Activated T-helper 1 cell treated with anti-CD3 and anti-CD28 coated beads, Interleukin-2, amount 50 U/mL, for 16 hours (primary cell): Measurements from ENCODE around the gene FLYWCH1.
A peak's percentile ranks its signal among the peaks of the same experiment; 100 is the strongest.

ENCODE experiments used
- DNase-seq, 2 donors: peaks; one replicate each; pipeline ENCODE4 v3.0.0-alpha.2; 2020; ENCODE audit warnings: low read depth in 1 of 2, low spot score in 1 of 2

The FLYWCH1 gene

GRCh38 chr16:2899564-2900072, 12.1 kb upstream of the FLYWCH1 start:
- DNase-seq, result no peak

- DNase-seq, result no peak
These were observed 11.1 kb upstream of the FLYWCH1 start for GRCh38 chr16:2900526-2901075.

DNA sequence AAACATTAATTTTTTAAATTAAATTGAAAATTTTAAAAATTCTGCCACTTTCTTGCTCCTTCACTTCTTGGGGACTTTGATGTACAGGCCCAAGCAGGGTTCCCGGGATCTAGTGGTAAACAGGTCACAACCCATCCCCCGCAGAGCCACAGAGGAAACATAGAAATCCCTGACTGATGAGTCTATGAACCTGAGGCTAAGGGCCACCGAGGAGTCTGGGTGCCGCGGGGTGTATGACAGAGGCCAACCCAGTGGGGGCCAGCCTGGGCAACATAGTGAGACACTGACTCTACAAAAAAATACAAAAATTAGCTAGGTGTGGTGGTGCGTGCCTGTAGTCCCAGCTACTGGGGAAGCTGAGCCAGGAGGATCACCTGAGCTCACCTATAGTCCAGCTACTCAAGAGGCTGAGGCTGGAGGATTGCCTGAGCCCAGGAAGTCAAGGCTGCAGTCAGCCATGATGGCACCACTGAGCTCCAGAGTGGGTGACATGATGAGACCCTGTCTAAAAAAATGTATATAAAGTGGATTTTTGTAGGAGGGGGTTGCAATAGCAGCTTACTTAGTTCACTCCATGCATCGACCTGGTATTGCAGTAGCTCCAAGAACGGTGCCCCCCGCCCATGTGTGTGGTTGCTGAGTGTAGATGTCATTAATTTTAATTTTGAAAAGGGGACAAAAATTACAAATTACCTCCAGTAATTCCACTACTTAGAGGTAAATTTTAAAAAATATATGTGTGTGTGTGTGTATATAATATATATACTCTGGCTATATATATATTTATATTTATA, 9.2 kb upstream of the FLYWCH1 start:
- no peak for DNase-seq

DNA sequence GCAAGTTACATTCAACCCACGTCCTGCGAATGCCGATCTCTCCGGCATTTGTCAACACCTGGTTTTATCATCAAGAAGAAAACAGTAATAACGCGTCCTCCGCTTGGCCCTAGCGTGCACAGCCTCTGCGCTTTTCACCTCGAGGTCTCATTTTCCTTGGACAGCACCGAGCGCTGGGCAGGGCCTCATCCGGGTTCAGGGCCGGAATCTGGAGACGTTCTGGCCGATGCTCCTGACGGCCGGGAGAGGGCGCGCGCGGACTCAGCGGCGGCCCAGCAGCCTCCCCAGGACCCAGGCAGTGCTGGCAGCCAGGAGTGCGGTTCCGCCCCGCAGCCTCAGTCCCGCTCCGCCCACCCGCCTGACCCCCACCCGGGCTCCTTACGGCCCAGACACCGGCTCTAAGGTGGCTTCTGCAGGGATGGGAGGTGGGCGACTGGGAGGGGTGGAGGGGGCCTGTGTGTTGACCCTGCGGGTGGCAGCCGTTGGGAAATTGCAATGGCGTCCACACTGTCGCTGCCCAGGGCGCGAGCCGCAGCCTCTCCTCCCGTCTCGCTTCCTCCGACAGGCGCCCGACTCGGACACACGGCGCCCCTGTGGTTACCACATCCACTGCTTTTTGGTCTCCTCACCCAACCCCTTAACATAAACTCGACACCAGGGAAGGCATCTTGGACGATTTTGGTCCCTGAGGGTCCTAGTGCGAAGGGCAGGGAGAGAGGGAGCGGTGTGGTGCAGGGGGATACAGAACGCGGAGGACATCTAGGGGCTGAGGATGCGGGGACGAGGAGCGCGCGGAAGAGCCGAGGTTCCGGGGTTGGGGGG, 7.4 kb upstream of the FLYWCH1 start:
- DNase-seq, result peak; percentile 51 to 71

- DNase-seq, result no peak
These were observed 6.8 kb upstream of the FLYWCH1 start for GRCh38 chr16:2904922-2905240.

GRCh38 chr16:2905241-2905987, 6.3 kb upstream of the FLYWCH1 start:
- DNase-seq, result peak; percentile 62 to 83

DNA sequence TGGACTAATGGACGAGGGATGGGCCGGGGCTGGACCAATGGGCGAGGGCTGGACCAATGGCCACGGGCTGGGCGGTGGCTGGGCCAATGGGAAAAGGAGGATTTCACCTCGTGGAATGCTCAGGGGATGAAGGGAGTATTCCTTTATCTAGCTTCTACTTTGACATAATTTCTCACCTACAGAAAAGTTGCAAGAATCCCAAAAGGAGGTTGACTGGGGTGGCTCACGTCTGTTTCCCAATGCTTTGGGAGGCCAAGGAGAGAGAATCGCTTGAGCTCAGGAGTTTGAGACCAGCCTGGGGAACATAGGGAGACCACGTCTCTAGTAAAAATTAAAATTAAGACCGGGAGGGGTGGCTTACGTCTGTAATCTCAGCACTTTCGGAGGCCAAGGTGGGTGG, 5.7 kb upstream of the FLYWCH1 start:
- DNase-seq, result no peak

- DNase-seq, result peak in 1 of 2 donors; percentile 15
These were observed 4.5 kb upstream of the FLYWCH1 start for GRCh38 chr16:2907084-2907753.

DNA sequence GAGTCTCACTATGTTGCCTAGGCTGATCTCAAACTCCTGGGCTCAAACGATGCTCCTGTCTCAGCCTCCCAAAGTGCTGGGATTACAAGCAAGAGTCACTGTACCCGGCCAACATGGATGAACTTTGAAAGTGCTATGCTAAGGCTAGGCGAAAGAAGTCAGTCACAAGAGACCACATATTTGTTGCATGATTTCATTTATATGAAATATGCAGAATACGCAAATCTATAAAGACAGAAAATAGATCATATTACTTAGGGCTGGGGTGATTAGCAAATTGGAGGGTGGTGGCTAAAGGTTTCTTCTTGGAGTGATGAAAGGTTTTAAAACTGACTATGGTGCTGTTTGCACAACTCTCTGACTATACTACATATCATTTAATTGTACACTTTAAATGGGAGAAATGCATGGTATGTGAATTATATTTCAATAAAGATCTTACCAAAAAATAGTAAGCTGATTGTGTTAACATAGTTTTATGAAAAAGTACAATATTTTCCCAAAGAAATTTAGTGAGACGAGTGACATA, 1.2 kb upstream of the FLYWCH1 start:
- DNase-seq, result no peak

- no peak for DNase-seq
These were observed 834 bp downstream of the FLYWCH1 start for GRCh38 chr16:2912330-2913199.

- DNase-seq, result no peak
These were observed 1.9 kb downstream of the FLYWCH1 start for GRCh38 chr16:2913603-2914002.

DNA sequence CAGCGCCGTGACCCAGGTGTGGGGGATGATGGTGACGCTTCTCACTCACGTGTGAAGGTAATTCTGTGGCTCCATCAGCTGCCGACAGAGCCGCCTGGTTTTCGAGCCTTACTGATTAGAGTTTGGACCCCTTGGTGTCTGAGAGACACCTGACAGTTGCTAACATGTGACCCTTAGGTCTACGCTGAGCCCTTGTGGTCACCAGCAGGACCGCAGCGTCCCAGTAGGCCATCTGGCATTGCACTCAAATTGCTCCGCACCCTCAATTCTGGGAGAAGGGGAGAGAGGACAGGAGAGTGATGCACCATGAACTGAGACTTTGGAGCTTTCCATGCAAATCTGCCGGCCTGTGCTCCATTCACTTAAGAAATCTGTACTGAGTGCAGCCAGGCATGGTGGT, 2.5 kb downstream of the FLYWCH1 start:
- no peak for DNase-seq

DNA sequence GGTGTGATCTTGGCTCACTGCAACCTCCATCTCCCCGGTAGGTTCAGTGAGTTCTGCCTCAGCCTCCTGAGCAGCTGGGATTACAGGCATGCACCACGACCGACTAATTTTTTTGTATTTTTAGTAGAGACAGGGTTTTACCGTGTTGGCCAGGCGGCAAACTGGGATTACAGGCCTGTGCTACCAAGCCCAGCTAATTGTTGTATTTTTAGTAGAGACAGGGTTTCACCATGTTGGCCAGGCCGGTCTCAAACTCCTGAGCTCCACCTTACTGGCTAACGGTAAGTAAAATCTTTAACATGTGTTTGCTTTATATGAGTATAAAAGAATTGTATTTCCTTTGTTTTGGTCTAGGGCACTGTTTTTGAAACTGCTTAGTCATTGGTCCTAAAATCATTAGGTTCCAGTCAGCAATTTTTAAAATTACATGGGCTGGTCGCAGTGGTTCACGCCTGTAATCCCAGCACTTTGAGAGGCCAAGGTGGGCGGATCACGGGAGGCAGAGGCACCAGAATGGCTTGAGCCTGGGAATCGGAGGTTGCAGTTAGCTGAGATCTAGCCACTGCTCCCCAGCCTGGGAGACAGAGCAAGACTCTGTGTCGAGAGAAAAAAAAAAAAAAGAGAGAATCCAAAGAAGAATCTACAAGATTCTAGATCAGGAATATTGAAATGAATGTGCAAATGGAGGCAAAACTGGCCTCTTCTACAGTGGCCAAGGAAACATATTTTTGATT, 3.6 kb downstream of the FLYWCH1 start:
- no peak for DNase-seq

DNA sequence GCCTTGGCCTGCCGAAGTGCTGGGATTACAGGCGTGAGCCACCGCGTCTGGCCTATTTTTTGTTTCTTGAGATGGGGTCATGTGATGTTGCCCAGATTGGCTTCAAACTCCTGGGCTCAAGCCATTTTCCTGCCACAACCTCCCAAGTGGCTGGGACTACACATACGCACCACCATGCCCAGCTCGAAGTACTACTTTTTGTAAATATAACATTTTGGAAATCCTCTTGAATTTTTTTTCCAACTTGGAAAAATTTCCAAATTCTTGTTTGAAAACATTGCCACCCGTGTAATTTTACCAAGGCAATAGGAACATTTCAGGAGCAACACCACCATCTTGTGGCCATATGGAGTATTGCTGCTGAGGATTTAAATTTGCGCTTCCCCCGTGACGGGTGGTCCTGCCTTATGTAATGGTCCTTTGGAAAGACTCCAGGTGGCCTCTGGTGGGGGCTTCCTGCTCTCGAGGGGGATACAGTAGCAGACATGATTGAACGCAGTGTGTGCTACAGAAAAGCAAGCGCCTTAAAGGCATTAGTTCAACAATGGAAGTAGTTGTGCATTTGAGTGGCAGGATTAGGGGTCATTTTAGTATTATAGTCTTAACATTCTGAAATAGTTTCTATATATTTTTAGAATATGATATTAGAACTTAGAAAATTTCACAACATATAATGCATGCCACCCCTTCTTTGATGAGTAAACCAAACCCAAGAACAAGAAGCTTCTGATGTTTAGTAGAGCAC, 8.0 kb downstream of the FLYWCH1 start:
- DNase-seq, result peak; percentile 24 to 41

DNA sequence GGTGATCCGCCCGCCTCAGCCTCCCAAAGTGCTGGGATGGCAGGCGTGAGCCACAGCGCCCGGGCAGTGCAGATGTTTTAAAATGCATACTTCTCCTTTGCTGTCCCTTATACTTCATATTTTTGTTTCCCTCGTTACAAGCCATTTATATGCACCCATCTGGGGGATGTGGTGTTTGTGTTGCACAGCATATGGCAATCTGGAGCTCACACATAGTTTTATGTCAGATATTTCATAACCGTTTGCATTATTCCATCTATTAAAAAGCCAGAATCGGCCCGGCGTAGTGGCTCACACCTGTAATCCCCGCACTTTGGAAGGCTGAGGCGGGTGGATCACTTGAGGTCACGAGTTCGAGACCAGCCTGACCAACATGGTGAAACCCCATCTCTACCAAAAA, 11.8 kb downstream of the FLYWCH1 start:
- DNase-seq, result no peak

- DNase-seq, result no peak
These were observed 13.4 kb downstream of the FLYWCH1 start for GRCh38 chr16:2924901-2925755.

DNA sequence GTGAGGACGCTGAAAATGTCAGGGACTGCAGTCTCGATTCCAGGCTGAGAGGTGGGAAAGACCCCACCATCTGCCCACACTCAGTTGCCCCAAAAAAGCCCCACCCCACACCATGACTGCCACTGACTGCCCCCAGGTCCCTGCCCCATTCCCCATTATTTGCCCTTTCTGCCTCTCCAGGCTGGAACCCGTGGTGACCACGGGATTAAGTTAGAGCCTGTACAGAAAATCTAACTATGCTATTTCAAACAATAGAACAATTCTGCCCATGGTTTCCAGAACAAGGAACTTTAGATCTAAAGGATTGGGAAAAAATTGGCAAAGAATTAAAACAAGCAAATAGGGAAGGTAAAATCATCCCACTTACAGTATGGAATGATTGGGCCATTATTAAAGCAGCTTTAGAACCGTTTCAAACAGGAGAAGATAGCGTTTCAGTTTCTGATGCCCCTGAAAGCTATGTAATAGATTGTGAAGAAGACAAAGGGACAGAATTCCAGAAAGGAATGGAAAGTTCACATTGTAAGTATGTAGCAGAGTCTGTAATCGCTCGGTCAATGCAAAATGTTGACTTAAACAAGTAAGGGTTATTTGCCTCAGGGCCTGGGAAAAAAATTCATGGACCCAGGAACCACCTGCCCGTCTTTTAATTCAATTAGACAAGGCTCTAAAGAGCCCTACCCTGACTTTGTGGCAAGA, 14.4 kb downstream of the FLYWCH1 start:
- DNase-seq, result no peak
